ENCODE results near the gene LAMB1. TPM values are rescaled to one million over a fixed set of nuclear protein-coding genes. Genes with fewer than 3 reads are reported as not detected.

The LAMB1 gene
- total and polyA plus RNA-seq, 3 donors from 2014 or later, result 42.0 to 65.2 (median 43.1) TPM

DNA sequence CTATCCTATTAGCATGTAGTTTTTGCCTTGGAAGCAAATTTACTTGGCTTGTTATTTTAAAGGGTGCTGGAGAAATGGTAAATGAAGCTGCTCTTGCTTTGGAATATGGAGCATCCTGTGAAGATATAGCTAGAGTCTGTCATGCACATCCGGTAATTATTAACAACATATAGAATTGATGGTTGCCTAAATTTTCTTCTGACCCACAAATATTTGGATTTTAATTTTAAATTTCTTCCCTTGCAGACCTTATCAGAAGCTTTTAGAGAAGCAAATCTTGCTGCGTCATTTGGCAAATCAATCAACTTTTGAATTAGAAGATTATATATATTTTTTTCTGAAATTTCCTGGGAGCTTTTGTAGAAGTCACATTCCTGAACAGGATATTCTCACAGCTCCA, 84.0 kb downstream of the LAMB1 start:
- TF ChIP-seq POLR2A (IDR thresholded peaks at IDR 0.05), result no peak
- TF ChIP-seq, protein P1, sequence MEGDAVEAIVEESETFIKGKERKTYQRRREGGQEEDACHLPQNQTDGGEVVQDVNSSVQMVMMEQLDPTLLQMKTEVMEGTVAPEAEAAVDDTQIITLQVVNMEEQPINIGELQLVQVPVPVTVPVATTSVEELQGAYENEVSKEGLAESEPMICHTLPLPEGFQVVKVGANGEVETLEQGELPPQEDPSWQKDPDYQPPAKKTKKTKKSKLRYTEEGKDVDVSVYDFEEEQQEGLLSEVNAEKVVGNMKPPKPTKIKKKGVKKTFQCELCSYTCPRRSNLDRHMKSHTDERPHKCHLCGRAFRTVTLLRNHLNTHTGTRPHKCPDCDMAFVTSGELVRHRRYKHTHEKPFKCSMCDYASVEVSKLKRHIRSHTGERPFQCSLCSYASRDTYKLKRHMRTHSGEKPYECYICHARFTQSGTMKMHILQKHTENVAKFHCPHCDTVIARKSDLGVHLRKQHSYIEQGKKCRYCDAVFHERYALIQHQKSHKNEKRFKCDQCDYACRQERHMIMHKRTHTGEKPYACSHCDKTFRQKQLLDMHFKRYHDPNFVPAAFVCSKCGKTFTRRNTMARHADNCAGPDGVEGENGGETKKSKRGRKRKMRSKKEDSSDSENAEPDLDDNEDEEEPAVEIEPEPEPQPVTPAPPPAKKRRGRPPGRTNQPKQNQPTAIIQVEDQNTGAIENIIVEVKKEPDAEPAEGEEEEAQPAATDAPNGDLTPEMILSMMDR (IDR thresholded peaks at IDR 0.05), result no peak
- WGBS, 2 donors, result 95 to 98% methylated on average over 2 of the region's 2 CpGs
- Histone ChIP-seq H3K27ac (no peak overlapping the region), H3K4me3 (no peak overlapping the region), H3K9me3 (no peaks in the 10 kb centered on the region), H3K4me1 (no peaks in the 10 kb centered on the region), H3K36me3 (ENCODE audit: low read depth, missing control alignments) (no peaks in the 10 kb centered on the region), H3K27me3 (no peaks in the 10 kb centered on the region)
- intact Hi-C loops (cut with DNase I; ENCODE audit: low total_unique reads), result no loop called here
- DNase-seq, result no peak

DNA sequence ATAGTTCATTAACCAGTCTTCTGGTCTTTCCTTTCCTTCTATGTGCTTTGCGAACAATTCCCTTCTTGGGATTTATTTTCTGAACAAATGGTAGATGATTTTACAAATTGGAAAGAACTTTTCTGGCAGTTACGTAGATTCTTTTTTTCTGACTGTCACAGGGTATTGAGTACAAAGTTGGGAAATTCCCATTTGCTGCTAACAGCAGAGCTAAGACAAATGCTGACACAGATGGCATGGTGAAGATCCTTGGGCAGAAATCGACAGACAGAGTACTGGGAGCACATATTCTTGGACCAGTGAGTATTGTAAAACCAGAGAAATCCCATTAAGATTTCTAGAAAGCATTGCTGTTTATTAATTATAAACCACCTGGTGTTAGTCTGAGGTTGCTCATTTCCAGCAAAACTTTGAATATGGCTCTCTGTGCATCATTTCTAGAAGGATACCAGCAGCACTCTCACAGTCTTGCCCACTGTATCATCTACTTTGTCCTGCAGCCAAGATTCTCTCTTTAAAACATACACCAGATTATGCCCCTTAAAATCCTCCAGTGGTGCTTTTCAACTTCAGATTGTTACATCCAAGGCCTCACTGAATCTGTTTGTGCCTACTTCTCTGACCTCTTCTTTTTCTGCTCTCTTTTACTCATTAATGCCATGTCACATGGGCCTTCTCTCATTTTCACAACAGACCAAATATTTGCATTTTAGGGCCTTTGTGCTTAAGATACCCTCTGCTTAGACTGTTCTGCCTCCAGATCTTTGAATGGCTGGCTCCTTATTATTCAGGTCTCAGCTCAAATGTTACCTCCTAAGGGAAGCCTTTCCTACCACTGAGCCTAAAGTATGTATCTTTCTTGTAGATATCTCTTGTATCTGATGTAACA, 85.0 kb downstream of the LAMB1 start:
- intact Hi-C loops (cut with DNase I; ENCODE audit: low total_unique reads), result no loop called here

DNA sequence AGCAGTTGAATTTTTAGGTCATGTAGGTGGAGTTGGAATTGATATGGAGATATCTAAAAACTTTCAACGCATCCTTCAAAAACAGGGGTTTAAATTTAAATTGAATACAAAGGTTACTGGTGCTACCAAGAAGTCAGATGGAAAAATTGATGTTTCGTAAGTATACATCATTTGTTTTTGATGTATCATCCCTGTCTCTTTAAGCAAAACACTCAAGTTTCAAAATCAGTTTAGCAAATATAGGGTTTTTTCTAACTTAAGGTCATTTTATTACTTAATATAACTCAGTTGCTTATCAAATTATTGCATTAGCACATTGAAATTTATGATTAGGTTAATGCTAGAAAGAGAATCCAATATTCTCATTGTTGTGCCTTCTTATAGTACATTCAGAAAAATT, 87.4 kb downstream of the LAMB1 start:
- H3K9me3 ChIP-seq, result no peaks in the 10 kb centered on the region
- no peak overlapping the region for H3K4me3 ChIP-seq
- no peaks in the 10 kb centered on the region for H3K4me1 ChIP-seq
- intact Hi-C loops (cut with DNase I; ENCODE audit: low total_unique reads), result no loop called here
- no peaks in the 10 kb centered on the region for H3K27me3 ChIP-seq
- no peaks in the 10 kb centered on the region for H3K36me3 ChIP-seq (ENCODE audit: low read depth, missing control alignments)
- DNase-seq, result no peak
- H3K27ac ChIP-seq, result no peak overlapping the region
- TF ChIP-seq, protein P1 (IDR thresholded peaks at IDR 0.05), result no peak
- TF ChIP-seq POLR2A (IDR thresholded peaks at IDR 0.05), result no peak
- 93 to 97% methylated on average over 2 of the region's 2 CpGs for WGBS, 2 donors

More for the DNA sequence above, 85.0 kb downstream of the LAMB1 start:
- TF ChIP-seq POLR2A (IDR thresholded peaks at IDR 0.05), result no peak
- TF ChIP-seq, protein P1 (IDR thresholded peaks at IDR 0.05), result no peak
- 82 to 85% methylated on average over 3 of the region's 3 CpGs for WGBS, 2 donors
- H3K9me3 ChIP-seq, result no peaks in the 10 kb centered on the region
- no peak overlapping the region for H3K4me3 ChIP-seq
- DNase-seq, result no peak
- no peaks in the 10 kb centered on the region for H3K36me3 ChIP-seq (ENCODE audit: low read depth, missing control alignments)
- no peaks in the 10 kb centered on the region for H3K4me1 ChIP-seq
- no peak overlapping the region for H3K27ac ChIP-seq
- H3K27me3 ChIP-seq, result no peaks in the 10 kb centered on the region

DNA sequence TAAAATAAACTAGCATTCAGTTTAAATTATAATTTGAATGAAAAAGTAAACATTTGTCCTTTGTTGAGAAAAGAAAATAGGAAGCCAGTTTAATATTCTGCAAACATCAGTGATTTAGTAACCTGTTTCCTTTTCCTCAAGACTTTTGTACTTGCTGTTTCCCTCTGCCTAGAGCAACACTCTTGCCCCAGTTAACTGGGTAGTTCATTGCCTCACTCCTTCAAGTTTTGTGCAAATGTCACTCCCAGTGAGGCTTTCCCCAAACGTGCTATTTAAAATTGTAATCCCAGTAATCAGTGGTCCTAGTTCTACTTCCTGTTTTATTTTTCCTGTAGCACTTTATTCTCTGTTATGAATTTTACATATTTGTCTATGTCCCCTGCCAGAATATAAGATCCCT, 88.1 kb downstream of the LAMB1 start:
- H3K9me3 ChIP-seq, result no peaks in the 10 kb centered on the region
- TF ChIP-seq POLR2A (IDR thresholded peaks at IDR 0.05), result no peak
- TF ChIP-seq, protein P1 (IDR thresholded peaks at IDR 0.05), result no peak
- H3K27me3 ChIP-seq, result no peaks in the 10 kb centered on the region
- no peak overlapping the region for H3K4me3 ChIP-seq
- intact Hi-C loops (cut with DNase I; ENCODE audit: low total_unique reads), result no loop called here
- H3K27ac ChIP-seq, result no peak overlapping the region
- WGBS, 2 donors, result 46 to 65% methylated on average over 1 of the region's 1 CpG
- no peaks in the 10 kb centered on the region for H3K4me1 ChIP-seq
- no peak for DNase-seq
- no peaks in the 10 kb centered on the region for H3K36me3 ChIP-seq (ENCODE audit: low read depth, missing control alignments)

DNA sequence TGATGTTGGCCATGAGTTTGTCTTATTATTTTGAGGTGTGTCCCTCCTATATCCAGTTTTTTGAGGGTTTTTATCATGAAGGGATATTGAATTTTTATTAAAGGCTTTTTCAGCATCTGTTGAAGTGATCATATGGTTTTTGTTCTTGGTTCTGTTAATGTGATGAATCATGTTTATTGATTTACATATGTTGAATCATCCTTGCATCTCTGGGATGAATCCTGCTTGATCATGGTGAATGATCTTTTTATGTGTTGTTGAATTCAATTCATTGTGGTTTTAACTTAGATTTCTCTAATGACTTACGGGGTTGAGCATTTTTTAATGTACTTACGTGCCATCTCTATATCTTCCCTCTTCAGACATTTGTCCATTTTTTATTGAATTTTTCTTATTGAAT, 89.1 kb downstream of the LAMB1 start:
- 93 to 99% methylated on average over 2 of the region's 2 CpGs for WGBS, 2 donors
- Histone ChIP-seq H3K27me3 (no peaks in the 10 kb centered on the region), H3K4me3 (no peak overlapping the region), H3K9me3 (no peaks in the 10 kb centered on the region), H3K27ac (no peak overlapping the region), H3K4me1 (no peaks in the 10 kb centered on the region), H3K36me3 (ENCODE audit: low read depth, missing control alignments) (no peaks in the 10 kb centered on the region)
- DNase-seq, result no peak
- TF ChIP-seq POLR2A (IDR thresholded peaks at IDR 0.05), result no peak
- TF ChIP-seq, protein P1 (IDR thresholded peaks at IDR 0.05), result no peak
- intact Hi-C loops (cut with DNase I; ENCODE audit: low total_unique reads), result no loop called here
